Measurements from ENCODE around the gene ELF3.
"Not testable (repeated sequence)": the region's sequence is repeated elsewhere in the genome, so short reads cannot be mapped to it uniquely, and the experiment has no call there.

- not testable (repeated sequence) for TF ChIP-seq CTCF (IDR thresholded peaks at IDR 0.05; ENCODE audit: low read depth, low read length, poor library complexity, severe bottlenecking); EZH2phosphoT487 (IDR thresholded peaks at IDR 0.05; ENCODE audit: borderline replicate concordance, low read length)
Observed at GRCh38 chr1:202054673-202055072, 44.3 kb downstream of the ELF3 start.
